PC-9 (cell line): Measurements from ENCODE around the gene PDPK1.

Source experiments
- EZH2 ChIP-seq: fragments of 200-600 bp; sonication (generic); IDR thresholded peaks from 2 replicates; pipeline ENCODE4 v1.8.0; 2017; ENCODE audit warnings: antibody characterized with exemption, low read depth
- TF ChIP-seq, protein P1 (sequence below): fragments of 200-600 bp; sonication (generic); conservative IDR thresholded peaks from 2 replicates; pipeline ENCODE4 v1.6.1; 2017; ENCODE audit warnings: mixed run types, antibody characterized with exemption, mild to moderate bottlenecking, moderate library complexity

DNA sequence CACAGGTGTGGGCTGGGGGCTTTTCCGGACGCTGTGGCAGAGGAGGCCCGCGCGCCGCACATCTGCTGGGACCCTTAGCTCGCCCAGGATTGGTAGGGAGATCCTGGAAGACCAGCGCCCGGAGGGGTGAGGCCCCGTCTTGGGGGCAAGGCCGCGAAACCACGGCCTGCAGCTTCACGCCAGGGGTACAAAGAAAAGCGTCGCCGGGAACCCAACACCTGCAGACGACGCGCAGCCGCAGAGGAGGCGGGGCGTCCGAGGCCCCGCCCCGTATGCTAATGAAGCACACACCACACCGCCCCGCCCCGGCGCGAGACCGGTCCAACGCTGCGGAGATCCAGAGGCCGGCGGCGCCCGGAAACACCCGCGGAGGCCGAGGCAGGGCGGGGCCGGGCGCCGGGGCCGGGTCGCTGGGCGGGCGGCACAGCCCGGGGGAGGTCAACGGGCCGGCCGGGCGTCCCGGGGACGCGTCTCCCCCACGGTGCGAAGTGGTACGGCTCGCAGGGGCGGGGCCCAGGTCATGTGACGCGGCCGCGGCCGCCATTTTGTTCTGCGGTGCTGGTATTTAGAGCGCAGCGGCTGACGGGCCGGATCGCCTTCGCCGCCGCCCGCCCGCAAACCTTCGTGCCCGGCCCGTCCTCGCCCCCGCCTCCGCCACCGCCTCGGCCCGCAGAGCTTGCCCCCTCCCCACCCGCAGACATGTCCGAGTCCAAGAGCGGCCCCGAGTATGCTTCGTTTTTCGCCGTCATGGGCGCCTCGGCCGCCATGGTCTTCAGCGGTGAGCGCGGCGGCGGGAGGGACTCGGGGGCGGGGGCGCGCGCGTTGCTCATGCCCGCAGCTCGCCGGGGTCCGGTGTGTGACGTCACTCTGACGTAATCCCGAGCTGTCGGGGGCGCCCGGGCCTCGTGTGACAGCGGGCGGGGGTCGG, 24.2 kb upstream of the PDPK1 start, which contains the start of gene ATP6V0C:
- TF ChIP-seq, protein P1, sequence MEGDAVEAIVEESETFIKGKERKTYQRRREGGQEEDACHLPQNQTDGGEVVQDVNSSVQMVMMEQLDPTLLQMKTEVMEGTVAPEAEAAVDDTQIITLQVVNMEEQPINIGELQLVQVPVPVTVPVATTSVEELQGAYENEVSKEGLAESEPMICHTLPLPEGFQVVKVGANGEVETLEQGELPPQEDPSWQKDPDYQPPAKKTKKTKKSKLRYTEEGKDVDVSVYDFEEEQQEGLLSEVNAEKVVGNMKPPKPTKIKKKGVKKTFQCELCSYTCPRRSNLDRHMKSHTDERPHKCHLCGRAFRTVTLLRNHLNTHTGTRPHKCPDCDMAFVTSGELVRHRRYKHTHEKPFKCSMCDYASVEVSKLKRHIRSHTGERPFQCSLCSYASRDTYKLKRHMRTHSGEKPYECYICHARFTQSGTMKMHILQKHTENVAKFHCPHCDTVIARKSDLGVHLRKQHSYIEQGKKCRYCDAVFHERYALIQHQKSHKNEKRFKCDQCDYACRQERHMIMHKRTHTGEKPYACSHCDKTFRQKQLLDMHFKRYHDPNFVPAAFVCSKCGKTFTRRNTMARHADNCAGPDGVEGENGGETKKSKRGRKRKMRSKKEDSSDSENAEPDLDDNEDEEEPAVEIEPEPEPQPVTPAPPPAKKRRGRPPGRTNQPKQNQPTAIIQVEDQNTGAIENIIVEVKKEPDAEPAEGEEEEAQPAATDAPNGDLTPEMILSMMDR, result no peak
- no peak for TF ChIP-seq EZH2
